K562 (cell line): Measurements from ENCODE around the gene TMEM271. TPM values are rescaled to one million over a fixed set of nuclear protein-coding genes. Genes with fewer than 3 reads are reported as not detected.

ENCODE experiments used
- ATAC-seq: fragments of 200-7000 bp; cut with Tn5 transposase; 3 replicates; pipeline ENCODE4 v1.9.1; 2020; ENCODE audit warnings: moderate library complexity
- BruUV-seq: library from RNA; stranded (reverse); fragments of 400-500 nt; replicated peaks from 2 replicates; lab custom pipeline; 2021; lab: Mats Ljungman, UMichigan
- CTCF ChIA-PET: fragments of 300-600 bp; formaldehyde crosslinking; extraction: SDS; loops from one replicate; lab custom pipeline; 2021; ENCODE audit warnings: low intra/inter-chr PET ratio; lab: Yijun Ruan, JAX
- POLR2A ChIA-PET: fragments of 300-600, 350-650 bp; sonication (Branson Sonifier 250); formaldehyde crosslinking; extraction: SDS; loops from one replicate; lab custom pipeline; 2021; ENCODE audit warnings: antibody characterized with exemption, inconsistent platforms; lab: Yijun Ruan, JAX
- DNase-seq, 4 experiments: peaks; one replicate each; pipeline versions ENCODE4 v3.0.0 to v3.0.0-alpha.2; 2011 to 2018; ENCODE audit warnings: low spot score in 3 of 4, mixed read lengths in 3 of 4; ENCODE audit errors: extremely low read depth in 1 of 4
- FAIRE-seq: peaks from 2 replicates; lab custom pipeline; 2011; peaks lifted over from hg19 to GRCh38; lab: Jason Lieb, UNC
- H2AFZ ChIP-seq: 2 replicates; pipeline ENCODE4 v1.6.0; 2011; ENCODE audit warnings: low read depth, low read length, control low read depth, inconsistent platforms
- H3K27ac ChIP-seq: fragments of 200-600 bp; 3 replicates; pipeline ENCODE4 v1.8.0; 2011; ENCODE audit warnings: low read depth, mild to moderate bottlenecking, control low read depth, inconsistent platforms, low read length, moderate library complexity, mixed read lengths; ENCODE audit errors: extremely low read depth
- H3K27me3 ChIP-seq, 2 experiments: fragments of 300-600 bp in 1 of 2; 2 replicates in 1 of 2; 3 replicates in 1 of 2; pipeline versions ENCODE4 v1.6.0 to v1.8.0; 2011; ENCODE audit warnings: inconsistent platforms in 2 of 2, low read length in 2 of 2, mild to moderate bottlenecking in 1 of 2, mixed read lengths in 1 of 2, moderate library complexity in 1 of 2; ENCODE audit not compliant: control insufficient read depth in 2 of 2, insufficient read depth in 2 of 2
- H3K36me3 ChIP-seq: fragments of 300-600 bp; 3 replicates; pipeline ENCODE4 v1.8.0; 2011; ENCODE audit warnings: mild to moderate bottlenecking, low read length, inconsistent platforms; ENCODE audit not compliant: control insufficient read depth, insufficient read depth
- H3K4me1 ChIP-seq, 2 experiments: fragments of 200-600 bp in 1 of 2; replicated peaks in 1 of 2; 2 replicates in 1 of 2; 3 replicates in 1 of 2; pipeline versions ENCODE4 v1.5.1 to v1.8.0; 2011; ENCODE audit warnings: inconsistent platforms in 2 of 2, low read length in 2 of 2, mild to moderate bottlenecking in 1 of 2, mixed read lengths in 1 of 2, moderate library complexity in 1 of 2; ENCODE audit not compliant: control insufficient read depth in 2 of 2, insufficient read depth in 2 of 2
- H3K4me2 ChIP-seq: 2 replicates; pipeline ENCODE4 v1.6.1; 2011; ENCODE audit warnings: low read length, control low read depth, inconsistent platforms, mixed read lengths; ENCODE audit not compliant: insufficient read depth
- H3K4me3 ChIP-seq: fragments of 200-600 bp; sonication (generic), shearing (Covaris generic); 2 replicates; pipeline ENCODE4 v1.5.1; 2016; ENCODE audit warnings: control low read depth, inconsistent platforms
- H3K79me2 ChIP-seq: fragments of 200-600 bp; 3 replicates; pipeline ENCODE4 v1.8.0; 2011; ENCODE audit warnings: low read length, inconsistent platforms; ENCODE audit not compliant: control insufficient read depth, insufficient read depth
- H3K9ac ChIP-seq, 2 experiments: 2 replicates each; pipeline versions ENCODE4 v1.6.0 to v1.6.1; 2011; ENCODE audit warnings: low read depth in 2 of 2, low read length in 2 of 2, control low read depth in 1 of 2, inconsistent platforms in 1 of 2, mild to moderate bottlenecking in 1 of 2, mixed read lengths in 1 of 2; ENCODE audit not compliant: insufficient read depth in 1 of 2
- H3K9me1 ChIP-seq: one replicate; pipeline ENCODE4 v1.6.0; 2011; ENCODE audit warnings: inconsistent platforms, mild to moderate bottlenecking, low read length, moderate library complexity; ENCODE audit not compliant: control insufficient read depth, insufficient read depth
- H3K9me3 ChIP-seq: replicated peaks from 2 replicates; pipeline ENCODE4 v1.5.1; 2011; ENCODE audit warnings: low read depth, low read length, inconsistent platforms; ENCODE audit not compliant: control insufficient read depth, insufficient read depth
- H4K20me1 ChIP-seq: replicated peaks from 2 replicates; pipeline ENCODE4 v1.6.1; 2011; ENCODE audit warnings: low read length, inconsistent platforms, mixed read lengths; ENCODE audit not compliant: control insufficient read depth, insufficient read depth
- CHD2 ChIP-seq: IDR thresholded peaks from 2 replicates; pipeline ENCODE4 v1.6.1; 2011; ENCODE audit warnings: low read depth, low read length
- EGR1 ChIP-seq: fragments of 450-650 bp; conservative IDR thresholded peaks from 2 replicates; pipeline ENCODE4 v1.6.1; 2017; ENCODE audit warnings: mild to moderate bottlenecking
- GABPB1 ChIP-seq: sonication (generic); formaldehyde crosslinking; IDR thresholded peaks from 2 replicates; pipeline ENCODE4 v1.8.0; 2022; ENCODE audit warnings: mild to moderate bottlenecking, missing genetic modification reagents
- MAZ ChIP-seq, 2 experiments: fragments of 450-650 bp in 1 of 2; sonication (generic) in 1 of 2; formaldehyde crosslinking; IDR thresholded peaks in 1 of 2; conservative IDR thresholded peaks in 1 of 2; 2 replicates each; pipeline versions ENCODE4 v1.4.0 to v1.5.0; 2020; ENCODE audit warnings: mild to moderate bottlenecking in 1 of 2, missing genetic modification reagents in 1 of 2
- NRF1 ChIP-seq, 2 experiments: fragments of 450-650 bp; IDR thresholded peaks in 1 of 2; conservative IDR thresholded peaks in 1 of 2; 2 replicates each; pipeline ENCODE4 v1.6.1; 2014; ENCODE audit warnings: mild to moderate bottlenecking in 2 of 2
- TGIF2 ChIP-seq: sonication (generic); formaldehyde crosslinking; IDR thresholded peaks from 2 replicates; pipeline ENCODE4 v1.8.1; 2022; ENCODE audit warnings: mild to moderate bottlenecking, missing genetic modification reagents, moderate library complexity
- ZNF445 ChIP-seq: fragments of 250-450 bp; sonication (Bioruptor Pico); IDR thresholded peaks from 2 replicates; pipeline ENCODE4 v1.4.0; 2020; ENCODE audit warnings: low read depth, mild to moderate bottlenecking, moderate library complexity
- ZSCAN29 ChIP-seq: fragments of 450-650 bp; IDR thresholded peaks from 2 replicates; pipeline ENCODE4 v1.6.1; 2017
- WGBS: fragments of 100-300 bp; shearing (Covaris generic); methylation state at CpG from one replicate; pipeline ENCODE4 v1.1.6; 2016; ENCODE audit warnings: low coverage, mixed read lengths; ENCODE audit not compliant: insufficient coverage; ENCODE audit errors: missing lambda C conversion rate; 5-methylcytosine and 5-hydroxymethylcytosine counted together
- in situ Hi-C: fragments of 300-500 bp; cut with MboI; formaldehyde crosslinking; loops from 4 replicates; pipeline ENCODE4 v1.15.0; 2018; ENCODE audit warnings: inconsistent platforms, mixed read lengths
- intact Hi-C: fragments of 100-400 bp; cut with micrococcal nuclease; formaldehyde crosslinking; loops from 2 replicates; pipeline ENCODE4 v1.14.2; 2022
- polyA plus RNA-seq, 8 experiments: library from polyadenylated mRNA; depleted of rRNA in 4 of 8; stranded (reverse) in 5 of 8; unstranded in 3 of 8; fragments of >200 nt; fragmentation: Nextera tagmentation in 2 of 8; fragmentation: Illumina TruSeq in 1 of 8; extraction: Ambion mirVana in 2 of 8; extraction: Trizol in 1 of 8; gene quantifications; 2 replicates each; pipeline versions ENCODE4 v1.2.1 to v1.2.3, GENCODE V29; 2011 to 2014; ENCODE audit warnings: inconsistent platforms in 1 of 8, missing spikeins in 1 of 8
- total RNA-seq, 7 experiments: library from RNA; depleted of rRNA in 6 of 7; stranded (reverse); fragments of >200 nt in 6 of 7; fragmentation: Illumina TruSeq in 2 of 7; extraction: Trizol in 2 of 7; gene quantifications; 2 replicates each; pipeline versions ENCODE4 v1.2.1 to v1.2.3, GENCODE V29; 2011 to 2021; ENCODE audit warnings: low replicate concordance in 1 of 7
- TF ChIP-seq, protein P1 (sequence below): fragments of 150-350 bp; conservative IDR thresholded peaks from 2 replicates; pipeline ENCODE4 v1.6.1; 2014; ENCODE audit warnings: low read length
- TF ChIP-seq, protein P2 (sequence below), 2 experiments: fragments of 450-650 bp in 1 of 2; sonication (generic) in 1 of 2; formaldehyde crosslinking in 1 of 2; IDR thresholded peaks in 1 of 2; conservative IDR thresholded peaks in 1 of 2; 2 replicates each; pipeline versions ENCODE4 v1.6.1 to v1.8.1; 2016 to 2023; ENCODE audit warnings: mild to moderate bottlenecking in 2 of 2, moderate library complexity in 2 of 2, inconsistent platforms in 1 of 2, missing genetic modification reagents in 1 of 2

Gene TMEM271
- total and polyA plus RNA-seq, 9 of the 15 experiments (the other 6 are each of a cell fraction or from before 2014, with no cell fraction given), result not detected

DNA sequence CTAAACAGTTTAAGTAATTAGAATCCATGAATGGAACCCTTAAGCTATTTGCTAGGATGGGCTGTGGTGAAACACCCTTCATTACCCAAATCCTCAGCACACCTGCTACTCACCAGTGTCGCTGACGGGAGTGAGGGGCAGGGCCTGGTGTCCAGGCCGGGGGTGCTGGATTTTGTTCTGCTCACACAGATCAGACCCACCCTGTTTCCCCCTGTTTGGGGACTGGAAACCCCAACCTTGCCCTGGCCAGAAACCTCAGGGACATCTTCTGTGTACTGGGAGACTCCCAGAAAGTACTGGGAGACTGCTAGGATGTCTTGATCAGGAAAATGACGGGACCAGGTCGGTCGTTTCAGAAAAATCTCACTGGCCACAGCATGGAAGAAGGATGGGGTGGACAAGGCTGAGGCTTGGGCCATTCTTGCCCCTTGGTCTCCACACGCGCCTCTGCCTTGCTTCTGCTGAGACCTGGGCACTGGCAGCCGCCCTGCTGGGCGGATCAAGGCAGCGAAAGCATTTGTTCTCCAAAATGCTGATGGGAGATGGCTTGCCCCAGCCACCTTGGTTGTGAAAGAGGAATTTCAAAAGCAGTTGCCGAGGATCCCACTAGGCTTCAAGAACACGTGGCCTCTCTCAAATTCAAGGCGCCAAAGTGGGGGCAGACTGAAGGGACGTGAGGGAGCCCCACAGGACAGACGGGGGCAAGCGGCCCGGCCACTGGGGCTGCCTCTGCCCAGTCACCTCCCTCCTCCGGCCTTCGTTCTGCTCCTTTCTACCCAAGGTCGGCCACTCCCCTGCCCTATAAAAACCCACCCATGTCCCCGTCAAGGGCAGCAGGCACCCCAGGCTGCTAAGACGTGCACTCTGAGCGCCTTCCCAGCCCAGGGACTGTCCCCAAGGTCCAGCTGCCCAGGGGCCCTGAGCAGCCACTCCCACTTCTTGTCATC, 25.8 kb upstream of the TMEM271 start (continued):
- TF ChIP-seq, protein P1, sequence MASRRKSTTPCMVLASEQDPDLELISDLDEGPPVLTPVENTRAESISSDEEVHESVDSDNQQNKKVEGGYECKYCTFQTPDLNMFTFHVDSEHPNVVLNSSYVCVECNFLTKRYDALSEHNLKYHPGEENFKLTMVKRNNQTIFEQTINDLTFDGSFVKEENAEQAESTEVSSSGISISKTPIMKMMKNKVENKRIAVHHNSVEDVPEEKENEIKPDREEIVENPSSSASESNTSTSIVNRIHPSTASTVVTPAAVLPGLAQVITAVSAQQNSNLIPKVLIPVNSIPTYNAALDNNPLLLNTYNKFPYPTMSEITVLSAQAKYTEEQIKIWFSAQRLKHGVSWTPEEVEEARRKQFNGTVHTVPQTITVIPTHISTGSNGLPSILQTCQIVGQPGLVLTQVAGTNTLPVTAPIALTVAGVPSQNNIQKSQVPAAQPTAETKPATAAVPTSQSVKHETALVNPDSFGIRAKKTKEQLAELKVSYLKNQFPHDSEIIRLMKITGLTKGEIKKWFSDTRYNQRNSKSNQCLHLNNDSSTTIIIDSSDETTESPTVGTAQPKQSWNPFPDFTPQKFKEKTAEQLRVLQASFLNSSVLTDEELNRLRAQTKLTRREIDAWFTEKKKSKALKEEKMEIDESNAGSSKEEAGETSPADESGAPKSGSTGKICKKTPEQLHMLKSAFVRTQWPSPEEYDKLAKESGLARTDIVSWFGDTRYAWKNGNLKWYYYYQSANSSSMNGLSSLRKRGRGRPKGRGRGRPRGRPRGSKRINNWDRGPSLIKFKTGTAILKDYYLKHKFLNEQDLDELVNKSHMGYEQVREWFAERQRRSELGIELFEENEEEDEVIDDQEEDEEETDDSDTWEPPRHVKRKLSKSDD, result no peak
- TF ChIP-seq ZSCAN29, result no peak

DNA sequence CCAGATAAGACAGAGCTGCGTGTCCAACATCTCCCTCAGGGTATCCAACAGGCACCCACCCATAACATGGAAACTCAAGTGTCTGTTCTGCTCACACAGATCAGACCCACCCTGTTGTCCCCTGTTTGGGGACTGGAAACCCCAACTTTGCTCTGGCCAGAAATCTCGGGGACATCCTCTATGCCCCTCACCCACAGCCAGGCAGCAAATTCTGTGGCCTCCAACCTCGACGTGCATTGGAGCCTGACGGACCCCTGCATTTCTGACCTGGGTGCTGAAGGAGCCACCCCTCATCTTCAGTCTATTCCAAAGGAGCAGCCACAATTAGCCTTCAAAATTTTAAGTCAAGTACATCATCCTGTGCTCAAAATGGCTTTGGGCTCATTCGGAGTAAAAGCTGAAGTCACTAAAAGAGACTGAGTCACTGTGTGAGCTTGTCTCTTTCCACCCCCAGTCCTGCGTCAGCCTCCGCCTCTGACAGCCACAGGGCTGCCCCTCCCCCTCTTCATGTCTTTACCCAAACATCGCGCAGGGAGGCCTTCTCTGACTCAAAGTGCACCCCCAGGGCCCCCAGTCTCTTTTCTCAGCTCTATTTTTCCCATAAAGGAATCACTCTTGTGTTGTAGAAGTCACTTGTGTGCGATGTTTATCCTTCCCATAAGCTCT, 24.9 kb upstream of the TMEM271 start:
- no peak overlapping the region for H3K4me2 ChIP-seq
- H2AFZ ChIP-seq, result peak overlapping the region; percentile 4; the same call in 1 of the 2 replicates
- TF ChIP-seq EGR1, result peak; percentile 61
- no peak for TF ChIP-seq CHD2
- TF ChIP-seq, protein P2, sequence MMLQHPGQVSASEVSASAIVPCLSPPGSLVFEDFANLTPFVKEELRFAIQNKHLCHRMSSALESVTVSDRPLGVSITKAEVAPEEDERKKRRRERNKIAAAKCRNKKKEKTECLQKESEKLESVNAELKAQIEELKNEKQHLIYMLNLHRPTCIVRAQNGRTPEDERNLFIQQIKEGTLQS (IDR thresholded peaks at IDR 0.05), result peak; percentile 17; the same call in 1 of the 2 replicates
- TF ChIP-seq, protein P2 (CRISPR knock-in tag; conservative IDR thresholded peaks at IDR 0.05), result no peak
- no peak for TF ChIP-seq TGIF2 (CRISPR knock-in tag)
- TF ChIP-seq MAZ (CRISPR knock-in tag; conservative IDR thresholded peaks at IDR 0.05 in 1 of 2, IDR thresholded peaks at IDR 0.05 in 1 of 2), result no peak
- no peak for TF ChIP-seq ZNF445
- 0 out of 4 replicates have a peak, but pooled peaks have one; percentile 15 to 16 for TF ChIP-seq NRF1 (conservative IDR thresholded peaks at IDR 0.05 in 1 of 2, IDR thresholded peaks at IDR 0.05 in 1 of 2)
- TF ChIP-seq GABPB1 (CRISPR knock-in tag), result no peak
- H3K9me3 ChIP-seq, result no peaks in the 10 kb centered on the region
- peaks cover 4 to 45% of the 10 kb centered on the region in 2 experiments; a peak in 2 of 5 replicates for H3K27me3 ChIP-seq
- POLR2A ChIA-PET, result interaction anchor here (0.6 to 1.3 kb wide), 2 partner anchors 13 to 388 kb away, joined by 3 to 6 read pairs; no protein-coding TSS in a partner anchor
- H3K4me1 ChIP-seq, result peaks cover 0 to 8% of the 10 kb centered on the region in 2 experiments; a peak in 2 of 5 replicates
- 2% methylated on average over 11 of the region's 11 CpGs for WGBS
- no peaks in the 10 kb centered on the region for H4K20me1 ChIP-seq
- no peak overlapping the region for H3K27ac ChIP-seq
- ATAC-seq, result peak; percentile 52; the same call in 1 of the 3 replicates
- no peaks in the 10 kb centered on the region for H3K79me2 ChIP-seq
- in situ Hi-C loops, result no loop called here
- peak; percentile 28 to 56 (median 40) for DNase-seq
- peak; percentile 44 for FAIRE-seq
- no TSS peak for BruUV-seq
- no peaks in the 10 kb centered on the region for H3K36me3 ChIP-seq
- no peaks in the 10 kb centered on the region for H3K9me1 ChIP-seq
- intact Hi-C loops, result no loop called here
- CTCF ChIA-PET, result no interaction called here
- no peak overlapping the region for H3K4me3 ChIP-seq
- H3K9ac ChIP-seq, result no peak overlapping the region; a peak in 1 of 4 replicates
